Activated CD8-positive, alpha-beta memory T cell treated with anti-CD3 and anti-CD28 coated beads for 36 hours (primary cell): ENCODE measurements around the gene SP9. TPM values are rescaled to one million over a fixed set of nuclear protein-coding genes. Genes with fewer than 3 reads are reported as not detected.

Experiments used
- total RNA-seq, 2 experiments: library from RNA; stranded (reverse); gene quantifications; one replicate each; pipeline ENCODE4 v1.2.3, GENCODE V29; 2021

The SP9 gene
- total RNA-seq, 2 experiments from 2014 or later = not detected

Other genes starting within 250 kb of the SP9 start
- gene OLA1, start 86.4 kb upstream of the SP9 start, total RNA-seq = 100 to 1,000 TPM; 143 to 154 TPM
- 10 to 100 TPM; 16.1 to 17.6 TPM for gene SCRN3, start 60.8 kb downstream of the SP9 start, total RNA-seq
- gene GPR155, start 152.1 kb downstream of the SP9 start, total RNA-seq = 1 to 10 TPM; 4.5 to 8.2 TPM